ENCODE results near the gene WWOX. TPM values are rescaled to one million over a fixed set of nuclear protein-coding genes. Genes with fewer than 3 reads are reported as not detected.

WWOX gene
- total RNA-seq, 2 experiments from 2014 or later, result 20.2 to 21.4 TPM

- Mint-ChIP-seq H3K9me3 (peaks cover 5% of the 10 kb centered on the region), H3K36me3 (ENCODE audit: low read depth) (no peaks in the 10 kb centered on the region), H3K27ac (no peak overlapping the region), H3K4me1 (ENCODE audit: low read depth) (no peaks in the 10 kb centered on the region), H3K27me3 (ENCODE audit: low read depth) (no peaks in the 10 kb centered on the region), H3K4me3 (no peak overlapping the region)
- intact Hi-C loops (cut with micrococcal nuclease), result no loop called here
- CTCF ChIA-PET, result no interaction called here
- DNase-seq, result no peak
Measured at GRCh38 chr16:78755751-78756661, 656.6 kb downstream of the WWOX start.

GRCh38 chr16:78759596-78759995 is 660.1 kb downstream of the WWOX start:
- Mint-ChIP-seq H3K27ac (no peak overlapping the region), H3K9me3 (peaks cover 5% of the 10 kb centered on the region), H3K4me3 (no peak overlapping the region), H3K4me1 (ENCODE audit: low read depth) (no peaks in the 10 kb centered on the region), H3K36me3 (ENCODE audit: low read depth) (no peaks in the 10 kb centered on the region), H3K27me3 (ENCODE audit: low read depth) (no peaks in the 10 kb centered on the region)
- CTCF ChIA-PET, result no interaction called here
- intact Hi-C loops (cut with micrococcal nuclease), result no loop called here
- no peak for DNase-seq

GRCh38 chr16:78760611-78761010 is 661.2 kb downstream of the WWOX start:
- Mint-ChIP-seq H3K27me3 (ENCODE audit: low read depth) (no peaks in the 10 kb centered on the region), H3K36me3 (ENCODE audit: low read depth) (no peaks in the 10 kb centered on the region), H3K4me1 (ENCODE audit: low read depth) (no peaks in the 10 kb centered on the region), H3K27ac (no peak overlapping the region), H3K9me3 (peaks cover 5% of the 10 kb centered on the region), H3K4me3 (no peak overlapping the region)
- DNase-seq, result no peak
- intact Hi-C loops (cut with micrococcal nuclease), result no loop called here
- CTCF ChIA-PET, result no interaction called here

- Mint-ChIP-seq H3K4me3 (no peak overlapping the region), H3K27ac (no peak overlapping the region), H3K4me1 (ENCODE audit: low read depth) (no peaks in the 10 kb centered on the region), H3K27me3 (ENCODE audit: low read depth) (no peaks in the 10 kb centered on the region), H3K9me3 (peaks cover under 1% of the 10 kb centered on the region), H3K36me3 (ENCODE audit: low read depth) (no peaks in the 10 kb centered on the region)
- intact Hi-C loops (cut with micrococcal nuclease), result no loop called here
- DNase-seq, result no peak
- CTCF ChIA-PET, result no interaction called here
Measured at GRCh38 chr16:78761427-78761826, 662.0 kb downstream of the WWOX start.

GRCh38 chr16:78762222-78762621 is 662.8 kb downstream of the WWOX start:
- no peaks in the 10 kb centered on the region for H3K9me3 Mint-ChIP-seq
- DNase-seq, result no peak
- H3K4me1 Mint-ChIP-seq (ENCODE audit: low read depth), result no peaks in the 10 kb centered on the region
- no peak overlapping the region for H3K4me3 Mint-ChIP-seq
- CTCF ChIA-PET, result no interaction called here
- no peak overlapping the region for H3K27ac Mint-ChIP-seq
- no peaks in the 10 kb centered on the region for H3K36me3 Mint-ChIP-seq (ENCODE audit: low read depth)
- H3K27me3 Mint-ChIP-seq (ENCODE audit: low read depth), result no peaks in the 10 kb centered on the region
- intact Hi-C loops (cut with micrococcal nuclease), result no loop called here

GRCh38 chr16:78763821-78764440 is 664.5 kb downstream of the WWOX start:
- no peaks in the 10 kb centered on the region for H3K36me3 Mint-ChIP-seq (ENCODE audit: low read depth)
- CTCF ChIA-PET, result interaction anchor here (0.9 kb wide), 1 partner anchor 9 kb away, joined by 3 read pairs; no protein-coding TSS in a partner anchor

GRCh38 chr16:78764478-78764877 is 665.0 kb downstream of the WWOX start:
- Mint-ChIP-seq H3K9me3 (no peaks in the 10 kb centered on the region), H3K4me3 (no peak overlapping the region), H3K4me1 (ENCODE audit: low read depth) (no peaks in the 10 kb centered on the region), H3K27ac (no peak overlapping the region), H3K27me3 (ENCODE audit: low read depth) (no peaks in the 10 kb centered on the region), H3K36me3 (ENCODE audit: low read depth) (no peaks in the 10 kb centered on the region)
- DNase-seq, result no peak
- CTCF ChIA-PET, result no interaction called here
- intact Hi-C loops (cut with micrococcal nuclease), result no loop called here

More at GRCh38 chr16:78763821-78764440, 664.5 kb downstream of the WWOX start:
- DNase-seq, result no peak
- no peaks in the 10 kb centered on the region for H3K9me3 Mint-ChIP-seq
- intact Hi-C loops (cut with micrococcal nuclease), result no loop called here
- no peak overlapping the region for H3K27ac Mint-ChIP-seq
- H3K4me1 Mint-ChIP-seq (ENCODE audit: low read depth), result no peaks in the 10 kb centered on the region
- no peak overlapping the region for H3K4me3 Mint-ChIP-seq
- no peaks in the 10 kb centered on the region for H3K27me3 Mint-ChIP-seq (ENCODE audit: low read depth)

- CTCF ChIA-PET, result interaction anchor here (0.5 kb wide), 1 partner anchor 42 kb away, joined by 3 read pairs; no protein-coding TSS in a partner anchor
- H3K27me3 Mint-ChIP-seq (ENCODE audit: low read depth), result no peaks in the 10 kb centered on the region
- H3K9me3 Mint-ChIP-seq, result no peaks in the 10 kb centered on the region
- intact Hi-C loops (cut with micrococcal nuclease), result no loop called here
- H3K27ac Mint-ChIP-seq, result no peak overlapping the region
- DNase-seq, result no peak
- no peak overlapping the region for H3K4me3 Mint-ChIP-seq
- H3K36me3 Mint-ChIP-seq (ENCODE audit: low read depth), result no peaks in the 10 kb centered on the region
- H3K4me1 Mint-ChIP-seq (ENCODE audit: low read depth), result peaks cover 6% of the 10 kb centered on the region
Measured at GRCh38 chr16:78768226-78768625, 668.8 kb downstream of the WWOX start.

GRCh38 chr16:78768718-78769117 is 669.3 kb downstream of the WWOX start:
- intact Hi-C loops (cut with micrococcal nuclease), result no loop called here
- CTCF ChIA-PET, result no interaction called here
- Mint-ChIP-seq H3K4me3 (no peak overlapping the region), H3K36me3 (ENCODE audit: low read depth) (no peaks in the 10 kb centered on the region), H3K27me3 (ENCODE audit: low read depth) (no peaks in the 10 kb centered on the region), H3K27ac (no peak overlapping the region), H3K4me1 (ENCODE audit: low read depth) (peaks cover 10% of the 10 kb centered on the region), H3K9me3 (no peaks in the 10 kb centered on the region)
- DNase-seq, result peak; percentile 23

GRCh38 chr16:78770353-78771091 is 671.1 kb downstream of the WWOX start:
- no peak overlapping the region for H3K27ac Mint-ChIP-seq

GRCh38 chr16:78773291-78773702 is 673.8 kb downstream of the WWOX start:
- H3K9me3 Mint-ChIP-seq, result no peaks in the 10 kb centered on the region
- H3K27me3 Mint-ChIP-seq (ENCODE audit: low read depth), result no peaks in the 10 kb centered on the region
- DNase-seq, result no peak
- H3K4me3 Mint-ChIP-seq, result no peak overlapping the region
- intact Hi-C loops (cut with micrococcal nuclease), result loop anchor here (5.0 to 10.0 kb wide), 2 partner anchors 829 to 1072 kb away; partner anchors contain the start of gene MAF
- H3K27ac Mint-ChIP-seq, result no peak overlapping the region
- H3K36me3 Mint-ChIP-seq (ENCODE audit: low read depth), result no peaks in the 10 kb centered on the region
- H3K4me1 Mint-ChIP-seq (ENCODE audit: low read depth), result peaks cover 19% of the 10 kb centered on the region
- CTCF ChIA-PET, result interaction anchor here (0.9 to 1.2 kb wide), 2 partner anchors 10 to 497 kb away, joined by 3 to 4 read pairs; no protein-coding TSS in a partner anchor

More at GRCh38 chr16:78770353-78771091, 671.1 kb downstream of the WWOX start:
- peak; percentile 84 for DNase-seq
- no peaks in the 10 kb centered on the region for H3K36me3 Mint-ChIP-seq (ENCODE audit: low read depth)
- CTCF ChIA-PET, result interaction anchor here (0.6 to 2.2 kb wide), 12 partner anchors 9 to 294 kb away, joined by 3 to 10 read pairs (median 4); no protein-coding TSS in a partner anchor
- intact Hi-C loops (cut with micrococcal nuclease), result loop anchor here (1.0 to 10.0 kb wide), 5 partner anchors 65 to 1074 kb away; partner anchors contain the start of gene MAF
- no peaks in the 10 kb centered on the region for H3K9me3 Mint-ChIP-seq
- no peak overlapping the region for H3K4me3 Mint-ChIP-seq
- H3K27me3 Mint-ChIP-seq (ENCODE audit: low read depth), result no peaks in the 10 kb centered on the region
- H3K4me1 Mint-ChIP-seq (ENCODE audit: low read depth), result peaks cover 18% of the 10 kb centered on the region

- no peak overlapping the region for H3K4me3 Mint-ChIP-seq
- no peaks in the 10 kb centered on the region for H3K27me3 Mint-ChIP-seq (ENCODE audit: low read depth)
- no peak for DNase-seq
- peaks cover 23% of the 10 kb centered on the region for H3K4me1 Mint-ChIP-seq (ENCODE audit: low read depth)
- CTCF ChIA-PET, result interaction anchor here (0.9 to 1.2 kb wide), 2 partner anchors 10 to 497 kb away, joined by 3 to 4 read pairs; no protein-coding TSS in a partner anchor
- intact Hi-C loops (cut with micrococcal nuclease), result loop anchor here (5.0 to 10.0 kb wide), 2 partner anchors 829 to 1071 kb away; partner anchors contain the start of gene MAF
- H3K9me3 Mint-ChIP-seq, result no peaks in the 10 kb centered on the region
- no peaks in the 10 kb centered on the region for H3K36me3 Mint-ChIP-seq (ENCODE audit: low read depth)
- H3K27ac Mint-ChIP-seq, result peak overlapping the region; percentile 15
Measured at GRCh38 chr16:78773706-78774105, 674.3 kb downstream of the WWOX start.
